HG03460 (cell line): ENCODE measurements around the gene ZNF81.
"Not testable (repeated sequence)": the region's sequence is repeated elsewhere in the genome, so short reads cannot be mapped to it uniquely, and the experiment has no call there.

Experiments used
- ATAC-seq: cut with Tn5 transposase; IDR thresholded peaks from one replicate; pipeline ENCODE4 v1.9.1; 2021; ENCODE audit not compliant: unreplicated experiment

Gene ZNF81

DNA sequence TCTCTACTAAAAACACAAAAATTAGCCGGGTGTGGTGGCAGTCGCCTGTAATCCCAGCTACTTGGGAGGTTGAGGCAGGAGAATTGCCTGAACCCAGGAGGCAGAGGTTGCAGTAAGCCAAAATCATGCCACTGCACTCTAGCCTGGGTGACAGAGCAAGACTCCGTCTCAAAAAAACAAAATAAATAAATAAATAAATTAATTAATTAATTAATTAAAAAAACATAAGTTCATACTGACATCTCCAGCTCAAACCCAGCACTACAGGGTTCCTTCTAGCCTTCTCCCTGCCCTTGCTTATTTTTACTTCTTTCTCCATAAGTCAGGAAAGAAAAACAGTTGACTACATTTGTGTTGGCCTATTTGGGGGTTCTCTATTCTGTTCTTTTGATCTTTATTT lies 95.3 kb downstream of the ZNF81 start:
- ATAC-seq: not testable (repeated sequence)

DNA sequence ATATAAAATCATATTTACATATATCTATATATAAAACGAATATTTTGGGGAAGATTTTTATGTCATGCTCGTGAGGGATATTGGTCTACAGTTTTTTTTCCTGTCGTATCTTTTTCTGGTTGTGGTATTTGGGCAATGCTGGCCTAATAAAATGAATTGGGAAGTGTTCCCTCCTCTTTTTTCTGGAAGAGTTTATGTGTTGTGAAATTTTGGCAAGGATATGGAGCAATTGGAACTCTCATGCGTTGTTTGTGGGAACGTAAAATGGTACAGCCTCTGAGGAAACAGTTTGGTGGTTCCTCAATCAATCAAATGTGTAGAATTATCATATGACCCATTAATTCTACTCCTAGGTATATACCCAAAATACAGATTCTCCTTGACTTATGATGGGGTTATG lies 97.2 kb downstream of the ZNF81 start:
- ATAC-seq: no peak

DNA sequence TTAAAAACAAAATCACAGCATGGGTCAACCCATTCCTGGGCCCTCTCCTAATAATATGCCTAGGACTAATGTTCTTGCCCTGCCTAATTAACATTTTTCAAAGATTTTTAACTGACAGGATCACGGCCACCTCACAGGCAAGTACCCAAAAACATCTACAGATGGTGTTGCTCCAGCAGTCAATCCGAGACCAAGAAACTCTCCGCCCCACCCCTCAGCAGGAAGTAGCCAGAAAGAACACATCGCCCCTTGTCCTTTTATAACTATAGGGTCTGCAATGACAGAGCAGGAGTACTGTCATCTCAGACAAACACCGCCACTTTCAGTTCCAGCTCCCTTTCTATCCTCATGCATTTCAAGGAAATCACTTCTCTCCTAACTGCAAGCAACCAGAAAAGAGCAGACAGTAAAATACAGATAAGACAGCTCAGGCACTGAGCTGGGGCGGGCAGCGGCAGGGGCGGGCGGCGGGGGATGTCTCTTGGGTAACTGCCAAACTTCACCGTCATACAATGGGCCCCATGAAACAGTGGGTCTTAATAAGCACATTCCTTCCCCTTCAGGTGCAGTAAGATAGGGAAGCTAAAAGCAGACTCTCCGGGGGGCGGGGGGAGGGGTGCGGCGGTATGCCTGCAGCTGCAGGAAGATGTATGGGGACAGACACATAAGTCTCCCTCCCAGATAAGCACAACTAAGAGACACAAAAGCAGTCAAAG lies 99.7 kb downstream of the ZNF81 start:
- no peak for ATAC-seq

DNA sequence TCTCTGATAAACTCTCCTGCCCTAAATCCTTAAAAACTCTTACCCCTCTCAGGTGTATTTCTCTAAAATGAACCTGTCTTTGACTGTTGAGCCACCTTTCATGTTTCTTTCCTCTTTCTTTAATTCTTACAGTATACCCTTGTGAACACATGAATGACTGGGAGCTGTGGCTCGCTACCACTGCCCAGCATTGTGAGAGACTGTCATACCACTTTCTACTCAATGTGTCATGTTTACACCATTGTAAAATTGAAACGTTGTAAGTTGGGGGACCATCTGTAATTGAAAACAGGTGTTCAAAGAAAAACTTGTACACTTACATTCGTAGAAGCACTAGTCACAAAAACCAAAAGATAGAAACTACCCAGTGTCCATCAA lies 100.2 kb downstream of the ZNF81 start:
- no peak for ATAC-seq

DNA sequence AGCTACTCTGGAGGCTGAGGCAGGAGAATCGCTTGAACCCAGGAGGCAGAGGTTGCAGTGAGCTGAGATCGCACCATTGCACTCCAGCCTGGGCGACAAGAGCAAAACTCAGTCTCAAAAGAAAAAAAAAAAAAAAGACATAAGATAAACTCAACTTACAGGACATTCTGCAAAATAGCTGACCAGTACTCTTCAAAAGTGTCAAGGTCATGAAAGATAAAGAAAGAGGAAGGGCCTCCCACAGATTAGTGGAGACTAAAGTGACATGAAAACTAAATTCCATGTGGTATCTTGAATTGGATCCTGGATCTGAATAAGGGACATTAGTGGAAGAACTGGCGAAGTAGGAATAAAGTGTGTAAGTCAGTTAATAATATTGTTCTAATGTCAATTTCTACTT lies 103.7 kb downstream of the ZNF81 start:
- ATAC-seq: no peak

DNA sequence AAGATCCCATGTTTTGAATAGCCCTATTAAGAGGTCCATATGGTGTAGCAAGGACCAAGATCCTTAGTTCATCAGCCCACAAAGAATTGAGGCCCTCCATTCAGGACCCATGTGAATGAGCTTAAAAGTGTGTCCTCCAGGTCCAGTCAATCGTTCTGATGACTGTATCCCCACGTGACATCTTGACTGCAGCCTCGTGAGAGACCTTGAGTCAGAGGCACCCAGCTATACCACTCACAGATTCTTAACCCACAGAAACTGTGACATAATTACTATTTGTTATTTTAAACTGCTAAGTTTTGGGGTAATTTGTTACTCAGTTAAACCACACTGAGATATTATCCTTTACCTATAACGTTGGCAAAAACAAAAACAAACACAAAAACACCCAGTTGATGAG lies 104.7 kb downstream of the ZNF81 start:
- no peak for ATAC-seq

DNA sequence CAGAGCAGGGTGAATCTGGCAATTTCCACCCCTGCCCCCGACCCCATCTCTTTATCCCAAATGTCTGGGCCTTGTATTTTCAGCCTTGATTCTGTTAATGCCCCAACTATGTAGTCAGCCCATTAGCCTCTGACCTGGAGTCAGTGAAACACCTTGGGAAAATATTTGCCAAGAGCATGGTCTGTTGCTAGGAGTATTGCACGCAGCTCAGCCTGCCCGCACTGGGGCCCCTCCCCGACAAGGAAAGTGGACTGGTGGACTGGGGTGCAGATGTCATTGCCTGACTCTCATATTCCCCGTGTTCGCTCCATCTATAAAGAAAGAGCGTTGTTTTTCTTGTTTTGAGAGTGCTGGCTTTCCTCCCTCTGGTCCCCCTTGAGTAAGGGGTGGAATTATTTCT lies 118.6 kb downstream of the ZNF81 start:
- ATAC-seq: not testable (repeated sequence)

DNA sequence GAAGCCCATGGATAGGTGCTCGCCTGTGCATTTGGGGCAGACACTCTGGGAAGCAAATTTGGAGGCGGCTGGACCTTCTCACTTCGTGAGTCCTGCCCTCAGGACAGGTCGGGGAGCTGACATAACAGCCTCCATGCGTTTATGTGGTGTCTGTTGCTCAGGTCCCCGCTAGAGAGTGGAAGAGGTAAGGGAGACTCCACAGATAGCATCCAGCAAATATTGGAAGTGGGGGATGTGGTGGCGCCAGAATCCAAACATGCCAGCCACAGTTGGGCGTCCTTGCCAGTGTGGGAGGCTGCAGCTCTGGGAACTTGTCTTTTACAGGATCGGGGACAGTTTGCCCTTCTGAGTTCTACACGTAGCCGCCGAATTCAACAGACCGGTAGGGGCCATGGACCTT lies 119.3 kb downstream of the ZNF81 start:
- no peak for ATAC-seq

DNA sequence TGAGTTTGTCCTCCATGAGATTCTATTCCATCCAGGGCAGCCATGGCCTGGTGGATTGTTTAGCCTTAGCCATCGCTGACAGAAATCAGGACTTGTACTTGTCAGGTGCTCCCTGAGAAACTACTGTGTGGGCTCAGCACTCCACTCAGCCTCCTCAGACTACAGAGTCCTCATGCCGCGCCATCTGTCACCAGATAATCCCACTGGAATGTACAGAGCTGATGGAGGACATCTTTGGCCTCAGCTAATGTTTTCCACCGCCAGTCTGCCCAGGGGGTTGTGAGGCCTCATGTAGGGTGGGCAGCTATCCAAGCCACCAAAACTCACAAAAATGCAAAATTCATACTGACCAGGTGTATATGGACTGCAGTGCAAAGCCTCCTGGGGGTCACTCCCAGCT lies 121.5 kb downstream of the ZNF81 start:
- ATAC-seq: not testable (repeated sequence)

DNA sequence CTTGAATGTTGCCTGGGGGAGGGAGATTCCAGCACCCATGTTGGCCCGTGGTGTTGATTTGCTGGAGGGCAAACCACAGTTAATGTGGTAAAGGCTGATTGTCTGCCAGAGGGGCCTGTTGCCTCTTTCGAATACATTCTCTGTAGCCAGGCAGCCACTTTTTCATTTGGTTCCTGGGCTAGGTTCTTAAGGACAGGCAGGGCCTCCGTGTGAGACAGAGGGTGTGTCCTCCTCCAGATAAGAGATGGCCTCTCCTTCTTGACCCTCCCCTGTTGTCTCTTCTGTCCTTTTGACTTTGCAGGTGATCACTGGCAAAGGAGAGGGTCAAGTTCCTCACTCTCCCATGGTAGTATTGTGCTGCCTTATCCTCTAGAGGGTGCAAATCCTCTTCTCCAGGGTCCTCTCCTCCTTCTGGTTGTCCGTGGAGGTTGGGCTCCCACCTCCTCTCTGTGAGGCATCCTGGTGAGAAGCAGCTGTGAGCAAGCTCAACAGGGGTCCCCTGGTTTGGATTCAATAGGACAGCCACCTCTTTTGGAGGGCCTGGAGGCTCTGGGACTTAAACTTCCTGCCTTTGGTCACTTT lies 122.2 kb downstream of the ZNF81 start:
- no peak for ATAC-seq

DNA sequence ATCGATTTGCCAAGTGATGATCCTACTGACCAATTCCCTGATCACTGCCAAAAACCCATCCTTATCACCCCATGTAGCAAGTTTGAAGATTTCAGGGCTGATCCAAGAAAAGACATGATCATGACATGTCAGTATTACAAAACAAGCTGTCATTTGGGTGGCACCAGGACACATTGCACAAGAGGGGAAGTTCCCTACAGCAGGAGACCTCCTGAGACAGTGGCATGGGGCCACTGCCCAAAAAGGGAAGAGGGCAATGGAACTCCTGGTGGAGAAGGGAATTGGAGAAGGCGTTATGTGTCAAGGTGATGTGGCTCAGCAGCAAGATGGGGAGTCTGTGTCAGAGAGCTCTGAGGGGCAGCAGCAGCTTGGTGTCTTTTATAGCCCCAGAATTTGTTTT lies 123.7 kb downstream of the ZNF81 start:
- ATAC-seq: no peak

DNA sequence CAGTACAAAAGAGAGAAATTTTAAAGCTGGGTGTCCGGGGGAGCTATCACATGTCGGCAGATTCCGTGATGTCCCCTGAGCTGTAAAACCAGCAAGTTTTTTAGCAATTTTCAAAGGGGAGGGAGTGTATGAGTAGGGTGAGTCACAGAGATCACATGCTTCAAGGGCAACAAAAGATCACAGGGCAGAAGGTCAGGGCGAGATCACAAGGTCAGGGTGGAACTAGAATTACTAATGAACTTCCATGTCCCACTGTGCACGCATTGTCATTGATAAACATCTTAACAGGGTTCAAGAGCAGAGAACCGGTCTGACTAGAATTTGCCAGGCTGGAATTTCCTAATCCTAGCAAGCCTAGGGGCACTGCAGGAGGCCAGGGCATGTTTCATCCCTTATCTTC lies 125.1 kb downstream of the ZNF81 start:
- ATAC-seq: not testable (repeated sequence)

DNA sequence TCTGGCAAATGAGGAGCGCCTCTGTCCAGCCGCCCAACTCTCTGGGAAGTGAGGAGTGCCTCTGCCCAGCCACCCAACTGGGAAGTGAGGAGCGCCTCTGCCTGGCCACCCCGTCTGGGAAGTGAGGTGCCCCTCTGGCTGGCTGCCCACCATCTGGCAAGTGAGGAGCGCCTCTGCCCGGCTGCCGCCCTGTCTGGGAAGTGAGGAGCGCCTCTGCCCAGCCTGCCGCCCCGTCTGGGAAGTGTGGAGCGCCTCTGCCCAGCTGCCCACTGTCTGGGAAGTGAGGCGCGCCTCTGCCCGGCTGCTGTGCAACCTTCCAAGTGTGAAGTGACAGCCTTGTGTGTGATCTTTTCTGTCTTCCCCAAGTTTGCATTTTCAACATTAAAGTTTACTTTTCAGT lies 128.8 kb downstream of the ZNF81 start:
- ATAC-seq: not testable (repeated sequence)
